SH-SY5Y (cell line): Measurements from ENCODE around the gene ACTG2.

Experiments
- GATA2 ChIP-seq: IDR thresholded peaks from 2 replicates; pipeline ENCODE4 v1.6.1; 2011; ENCODE audit warnings: mild to moderate bottlenecking, low read depth, low read length
- GATA3 ChIP-seq: IDR thresholded peaks from 2 replicates; pipeline ENCODE4 v1.6.1; 2011; ENCODE audit warnings: low read depth, mild to moderate bottlenecking, low read length, moderate library complexity

The ACTG2 gene

DNA sequence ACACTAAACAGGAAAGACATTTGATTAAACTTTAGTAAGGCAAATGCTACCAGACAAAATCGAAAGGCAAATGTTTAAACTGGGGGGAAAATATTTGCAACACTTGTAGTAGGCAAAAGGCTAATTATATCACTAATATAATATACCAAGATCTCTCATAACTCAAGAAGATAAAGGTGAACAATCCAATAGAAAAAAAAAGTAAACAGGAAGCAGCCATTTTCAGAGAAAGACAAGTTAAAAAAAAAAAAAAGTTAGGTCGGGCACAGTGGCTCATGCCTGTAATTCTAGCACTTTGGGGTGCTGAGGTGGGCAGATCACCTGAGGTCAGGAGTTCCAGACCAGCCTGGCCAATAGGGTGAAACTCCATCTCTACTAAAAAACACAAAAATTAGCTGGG, 4.4 kb upstream of the ACTG2 start:
- TF ChIP-seq GATA3 (no peak), GATA2 (no peak)

DNA sequence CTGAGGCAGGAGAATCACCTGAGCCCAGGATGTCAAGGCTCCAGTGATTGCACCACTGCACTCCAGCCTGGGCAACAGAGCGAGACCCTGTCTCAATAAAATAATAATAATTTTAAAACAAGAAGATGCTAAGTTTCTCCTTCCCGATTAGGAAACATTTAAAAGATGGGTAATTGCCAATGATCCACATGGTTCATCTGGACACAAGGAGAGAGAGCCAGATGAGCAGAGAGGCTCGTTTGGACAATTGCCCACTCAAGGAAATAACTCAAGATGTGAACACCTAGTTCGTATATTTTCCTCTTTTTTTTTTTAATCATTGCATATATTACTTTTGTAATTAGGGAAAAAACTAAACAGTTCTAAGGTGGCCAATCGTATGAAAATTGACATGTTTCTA, 3.6 kb upstream of the ACTG2 start:
- no peak for TF ChIP-seq GATA3

DNA sequence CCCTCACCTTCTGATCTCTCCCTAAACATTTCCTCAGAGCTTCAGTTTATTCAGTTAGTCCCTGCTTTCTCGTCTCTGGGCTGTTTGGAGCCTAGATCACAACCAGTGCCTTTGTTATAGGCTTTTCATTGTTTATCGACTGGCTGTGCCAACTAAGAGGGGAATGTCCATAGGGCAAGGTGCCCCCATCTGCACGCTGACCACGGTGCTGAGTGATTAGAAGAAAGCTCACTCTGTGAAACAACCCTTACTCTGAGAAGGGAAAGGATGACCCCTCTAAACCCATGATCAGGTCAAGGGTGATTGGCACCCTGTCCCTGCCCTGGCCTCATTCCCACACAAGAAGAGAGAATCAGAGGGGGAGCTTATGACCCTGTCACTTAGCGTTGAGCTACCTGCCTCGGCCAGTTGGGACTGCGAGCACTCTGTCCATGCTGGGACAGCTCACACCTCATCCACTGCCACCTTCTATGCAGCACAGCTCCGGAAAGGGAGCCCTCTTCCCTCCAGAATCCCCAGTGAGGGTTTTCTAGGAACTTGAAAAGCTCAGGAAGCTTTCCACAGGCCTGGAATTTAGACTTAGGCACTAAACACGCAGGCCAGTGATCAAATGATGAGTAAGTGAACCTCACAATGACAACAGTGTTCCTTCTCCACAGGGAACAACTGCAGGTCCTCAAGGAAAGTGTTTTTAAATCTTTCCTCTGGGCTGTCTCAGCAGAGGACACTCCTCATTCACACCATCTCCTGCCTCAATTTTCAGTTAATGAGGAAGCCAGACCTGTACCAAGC, 2.3 kb upstream of the ACTG2 start:
- TF ChIP-seq GATA3 (no peak), GATA2 (no peak)

DNA sequence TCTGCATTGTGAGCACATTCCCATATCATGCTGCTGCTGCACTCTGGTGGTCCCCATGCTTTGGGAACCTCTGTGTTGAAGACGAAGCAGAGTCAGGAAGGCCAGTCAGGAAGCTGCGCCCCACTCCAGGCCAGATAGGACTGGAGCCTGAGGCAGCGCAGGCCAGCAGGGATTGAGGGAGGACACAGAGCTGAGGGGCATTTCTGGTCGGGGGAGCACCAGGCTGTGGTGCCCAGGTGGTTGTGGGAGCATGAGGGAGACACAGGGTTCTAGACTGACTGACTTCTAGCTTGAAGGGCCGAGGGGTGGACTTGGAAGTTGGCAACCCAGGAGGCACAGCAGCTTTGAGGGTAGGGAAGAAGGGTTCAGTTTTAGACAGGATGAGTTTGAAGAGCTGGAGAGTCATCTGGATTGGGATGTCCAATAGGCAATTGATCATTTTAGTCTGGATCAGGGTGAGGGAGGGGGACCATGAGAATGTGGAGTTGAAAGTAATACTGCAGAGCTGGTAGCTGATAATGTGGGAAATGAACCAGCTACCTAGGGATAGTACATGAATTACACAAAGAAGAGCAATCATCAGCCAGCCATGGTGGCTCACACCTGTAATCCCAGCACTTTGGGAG, 1.4 kb upstream of the ACTG2 start:
- no peak for TF ChIP-seq GATA2
- no peak for TF ChIP-seq GATA3

DNA sequence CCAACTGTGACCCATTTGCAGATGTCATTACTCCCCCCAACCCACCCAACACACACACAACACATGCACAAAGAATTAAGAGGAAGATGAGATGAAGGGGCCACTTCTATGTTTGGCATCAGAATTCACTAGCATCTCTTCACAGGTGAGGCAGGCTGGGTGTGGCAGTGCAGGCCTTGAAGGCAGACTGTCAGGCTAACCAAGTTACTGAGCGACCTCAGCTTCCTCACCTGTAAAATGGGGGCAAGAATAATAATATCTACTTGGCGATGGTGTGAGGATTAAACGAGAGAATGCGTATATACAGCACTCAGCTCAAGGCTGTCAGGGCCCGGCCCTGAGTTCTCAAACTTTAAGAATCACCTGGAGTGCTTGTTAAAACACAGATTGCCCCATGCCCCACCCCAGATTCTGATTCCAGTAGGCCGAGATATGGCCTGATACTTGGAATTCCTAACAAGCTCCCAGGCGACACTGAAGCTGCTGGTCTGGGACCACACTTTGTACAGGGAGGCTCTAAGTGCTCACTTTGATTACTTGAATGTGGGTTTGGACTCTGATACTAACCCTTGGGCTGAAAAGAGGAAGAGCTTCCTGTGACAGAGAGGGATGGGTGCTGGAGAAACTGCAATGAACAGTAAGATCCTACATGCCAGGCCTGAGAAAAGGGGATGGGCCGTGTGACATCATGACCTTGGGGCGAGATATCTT, 1.1 kb downstream of the ACTG2 start:
- TF ChIP-seq GATA2, result no peak
- TF ChIP-seq GATA3, result no peak

DNA sequence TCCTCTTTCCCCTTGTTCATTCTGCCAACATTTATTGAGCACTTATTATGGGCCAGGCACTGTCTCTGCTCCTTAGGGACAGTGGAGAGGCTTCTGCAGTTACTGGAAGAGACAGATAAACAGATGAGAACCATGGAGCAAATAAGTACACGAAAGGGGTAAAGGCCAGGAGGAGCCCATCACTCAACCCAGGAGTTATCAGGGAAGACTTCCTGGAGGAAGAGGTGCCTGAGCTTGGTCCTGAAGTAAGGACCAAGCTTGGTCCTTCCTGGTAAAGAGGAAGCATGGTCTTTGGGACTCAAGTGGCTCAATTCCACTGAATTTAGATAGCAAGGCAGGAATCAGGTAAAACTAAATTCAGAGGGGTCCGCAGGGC, 1.7 kb downstream of the ACTG2 start:
- TF ChIP-seq GATA3 (no peak), GATA2 (no peak)

DNA sequence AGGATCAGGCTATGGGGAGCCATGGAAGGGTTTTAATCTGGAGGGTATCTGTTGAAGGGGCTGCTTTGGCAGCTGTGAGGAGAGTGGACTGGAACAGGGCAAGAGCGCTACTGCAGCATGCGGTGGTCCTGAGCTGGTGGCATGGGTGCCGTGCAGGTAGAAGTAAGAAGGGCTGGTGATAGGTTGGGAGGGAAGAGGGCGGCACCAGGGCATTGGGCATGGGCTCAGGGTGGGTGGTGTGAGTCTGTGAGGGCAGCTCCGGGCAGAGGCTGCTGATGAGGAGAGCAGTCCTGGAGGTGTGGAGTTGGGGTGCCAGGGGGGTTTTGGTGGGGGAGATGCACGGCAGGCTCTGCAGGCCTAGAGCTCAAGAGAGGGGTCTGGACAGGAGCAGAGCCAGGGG, 2.1 kb downstream of the ACTG2 start:
- TF ChIP-seq GATA2, result no peak
- no peak for TF ChIP-seq GATA3

DNA sequence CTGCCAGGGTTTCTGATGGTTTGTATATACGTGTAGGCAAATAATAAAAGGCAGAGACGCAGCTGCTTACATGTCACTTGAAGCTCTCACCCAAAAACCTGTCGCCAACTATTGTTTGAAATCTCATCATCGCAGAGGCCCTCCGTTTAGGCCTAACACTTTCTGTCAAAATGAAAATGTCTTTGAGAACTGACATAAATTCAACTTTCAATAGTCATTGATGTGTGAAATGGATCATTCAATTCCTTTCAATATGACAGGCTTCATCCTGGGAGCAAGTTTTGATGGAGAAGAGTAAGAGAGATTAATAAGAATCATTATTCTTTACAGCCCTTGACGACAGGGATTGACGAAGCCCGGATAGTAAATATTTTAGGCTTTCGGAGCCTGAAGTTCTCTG, 2.7 kb downstream of the ACTG2 start:
- TF ChIP-seq GATA2 (no peak), GATA3 (no peak)

DNA sequence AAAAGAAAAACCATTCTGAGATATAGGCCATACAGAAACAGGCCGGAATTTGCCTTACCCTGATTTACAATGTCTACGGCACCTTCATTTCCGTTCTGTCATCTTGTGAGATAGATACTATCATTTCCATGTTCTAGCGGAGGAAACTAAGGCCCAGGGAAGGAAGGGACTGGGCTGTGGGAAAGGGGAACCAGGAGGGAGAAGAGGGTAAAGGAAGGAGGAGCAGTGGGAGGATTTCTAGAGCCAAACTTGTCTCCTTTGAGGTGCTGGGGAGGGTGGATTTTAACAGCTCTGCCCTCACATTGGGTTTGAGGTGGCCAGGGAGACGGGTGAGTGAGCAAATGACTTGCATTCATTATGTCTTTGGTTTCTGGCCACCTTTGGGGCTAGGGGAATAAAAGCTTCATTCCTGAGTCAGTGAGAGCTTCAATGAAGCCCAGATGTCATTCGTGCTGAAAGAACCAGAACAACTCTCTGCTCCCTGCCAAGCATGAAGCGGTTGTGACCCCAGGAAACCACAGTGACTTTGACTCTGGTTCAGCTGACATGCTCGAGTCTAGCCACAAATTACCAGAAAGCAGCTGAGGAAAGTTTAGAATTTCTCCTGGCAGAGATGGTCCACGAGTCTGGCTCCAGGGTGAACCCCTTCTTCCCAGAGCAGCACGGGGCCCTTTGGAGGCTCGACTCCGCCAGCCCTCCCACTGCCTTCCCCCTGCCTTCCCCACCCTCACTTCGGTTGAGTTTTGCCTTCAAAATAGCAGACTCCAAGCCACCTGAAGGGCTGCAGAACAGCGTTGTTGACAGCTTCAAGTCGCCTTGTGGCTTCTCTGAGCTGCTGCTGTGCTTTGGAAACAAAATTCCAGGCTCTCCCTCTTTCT, 3.8 kb downstream of the ACTG2 start:
- no peak for TF ChIP-seq GATA2
- TF ChIP-seq GATA3, result no peak

DNA sequence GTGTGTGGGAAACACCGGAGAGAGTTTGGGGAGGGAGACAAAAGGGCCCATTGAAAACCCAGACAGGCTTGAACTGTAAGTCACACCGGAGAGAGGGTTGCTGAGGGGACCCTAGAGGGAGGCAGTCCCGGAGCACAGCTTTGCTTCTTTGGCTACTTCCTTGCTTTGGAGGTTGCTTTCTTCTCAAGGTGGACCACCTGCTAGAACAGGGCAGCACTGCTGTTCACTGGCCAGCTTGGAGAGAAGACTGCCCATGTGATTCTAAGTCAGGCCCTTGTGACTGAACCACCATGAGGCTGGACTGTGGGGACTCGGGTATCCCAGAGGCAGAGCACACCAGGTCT, 4.4 kb downstream of the ACTG2 start:
- no peak for TF ChIP-seq GATA3
- TF ChIP-seq GATA2, result no peak

DNA sequence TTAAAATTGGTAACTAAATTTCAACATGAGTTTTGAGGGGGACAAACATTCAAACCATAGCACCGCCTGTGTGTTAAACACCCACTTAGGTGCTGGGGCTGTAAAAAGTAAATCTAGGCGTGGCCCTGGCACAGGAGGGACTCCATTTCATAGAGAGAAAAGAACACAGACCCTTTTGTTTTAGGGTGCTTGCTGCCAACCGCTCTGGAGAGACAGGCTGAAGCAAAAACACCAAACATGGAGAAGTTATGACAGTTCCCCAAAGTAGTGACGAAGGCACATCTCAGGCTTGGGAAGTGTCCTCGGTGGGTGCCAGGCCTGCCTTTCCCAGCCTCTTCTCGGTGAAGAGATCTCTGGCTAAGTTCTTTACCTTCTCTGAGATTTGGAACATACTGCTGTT, 5.1 kb downstream of the ACTG2 start:
- no peak for TF ChIP-seq GATA3

DNA sequence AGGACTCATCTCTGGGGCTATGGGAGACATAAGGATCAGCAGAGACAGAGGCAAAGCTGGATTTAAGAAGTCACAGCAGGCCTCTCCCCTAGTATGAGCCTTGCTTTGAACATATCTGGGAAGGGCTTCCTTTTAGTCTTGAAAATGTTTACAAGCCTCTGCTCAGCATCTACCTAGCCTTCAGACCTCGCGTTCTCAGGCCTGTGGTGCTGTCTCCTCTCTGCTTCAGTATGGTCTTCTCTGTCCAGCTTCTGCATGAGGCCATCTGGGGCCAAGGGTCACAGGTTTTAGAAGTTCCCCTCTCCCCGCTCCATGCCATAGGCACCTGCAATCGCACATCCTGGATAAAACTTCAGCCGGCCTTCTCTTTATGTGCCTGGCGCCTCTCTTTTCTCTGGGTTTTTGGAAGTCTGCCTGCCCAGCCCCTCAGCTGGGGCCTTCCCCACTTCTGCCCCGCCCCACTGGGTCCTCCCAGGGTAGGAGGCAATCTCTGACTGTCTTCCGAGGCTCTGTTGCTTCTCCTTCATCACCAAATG, 7.1 kb downstream of the ACTG2 start:
- TF ChIP-seq GATA3 (no peak), GATA2 (no peak)

DNA sequence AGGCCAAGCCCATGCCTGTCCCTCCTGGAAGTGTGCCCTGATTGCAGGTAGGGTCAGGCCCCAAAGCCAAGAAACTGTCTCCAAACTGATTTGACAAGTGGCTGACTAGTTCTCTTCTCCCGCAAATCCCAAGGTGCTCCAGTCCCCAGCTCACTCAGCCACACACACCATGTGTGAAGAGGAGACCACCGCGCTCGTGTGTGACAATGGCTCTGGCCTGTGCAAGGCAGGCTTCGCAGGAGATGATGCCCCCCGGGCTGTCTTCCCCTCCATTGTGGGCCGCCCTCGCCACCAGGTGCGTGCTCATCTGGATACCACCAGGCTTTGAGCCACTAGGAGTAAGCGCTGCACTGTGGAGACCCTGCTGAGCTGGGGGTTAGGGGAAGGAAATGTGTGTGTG, 8.3 kb downstream of the ACTG2 start:
- TF ChIP-seq GATA3 (no peak), GATA2 (no peak)

DNA sequence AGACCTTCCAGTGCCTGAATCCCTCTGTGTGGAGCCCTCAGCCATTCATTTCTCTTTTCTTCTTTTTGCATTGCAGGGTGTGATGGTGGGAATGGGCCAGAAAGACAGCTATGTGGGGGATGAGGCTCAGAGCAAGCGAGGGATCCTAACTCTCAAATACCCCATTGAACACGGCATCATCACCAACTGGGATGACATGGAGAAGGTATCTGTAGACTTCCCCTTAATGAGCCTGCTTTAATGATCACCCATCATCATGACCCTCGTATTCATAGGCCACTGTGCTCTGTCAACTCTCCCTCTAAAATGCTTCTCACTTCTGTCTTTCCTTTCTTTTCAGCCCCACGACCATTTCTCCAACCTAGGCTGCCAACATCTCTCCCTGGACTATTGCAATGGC, 9.5 kb downstream of the ACTG2 start:
- TF ChIP-seq GATA2, result no peak
- no peak for TF ChIP-seq GATA3

DNA sequence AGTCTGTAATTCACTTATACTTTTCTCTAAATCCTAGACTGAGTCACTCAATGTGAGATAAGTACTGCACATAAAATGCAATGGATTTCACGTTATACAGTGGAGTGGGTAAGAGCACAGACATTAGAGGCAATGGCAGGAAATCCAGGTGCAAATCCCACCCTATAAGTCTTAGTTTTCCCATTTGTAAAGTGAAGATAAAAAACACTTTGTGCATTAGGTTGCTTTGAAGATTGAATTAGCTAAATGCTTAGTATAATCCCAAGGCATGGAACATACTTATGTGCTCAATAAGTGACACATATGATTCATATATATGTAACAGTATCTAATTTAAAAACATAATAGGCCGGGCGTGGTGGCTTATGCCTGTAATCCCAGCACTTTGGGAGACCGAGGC, 10.5 kb downstream of the ACTG2 start:
- no peak for TF ChIP-seq GATA2
- no peak for TF ChIP-seq GATA3
